NCI-H82 treated with DMSO at 0.1 percent for 48 hours (cell line): ENCODE results near the gene IAH1.
"Not testable (repeated sequence)": the region's sequence is repeated elsewhere in the genome, so short reads cannot be mapped to it uniquely, and the experiment has no call there.

Experiments used
- DNase-seq: peaks from one replicate; lab custom pipeline; 2025; ENCODE audit not compliant: unreplicated experiment; lab: John Stamatoyannopoulos, UW

Gene IAH1

DNA sequence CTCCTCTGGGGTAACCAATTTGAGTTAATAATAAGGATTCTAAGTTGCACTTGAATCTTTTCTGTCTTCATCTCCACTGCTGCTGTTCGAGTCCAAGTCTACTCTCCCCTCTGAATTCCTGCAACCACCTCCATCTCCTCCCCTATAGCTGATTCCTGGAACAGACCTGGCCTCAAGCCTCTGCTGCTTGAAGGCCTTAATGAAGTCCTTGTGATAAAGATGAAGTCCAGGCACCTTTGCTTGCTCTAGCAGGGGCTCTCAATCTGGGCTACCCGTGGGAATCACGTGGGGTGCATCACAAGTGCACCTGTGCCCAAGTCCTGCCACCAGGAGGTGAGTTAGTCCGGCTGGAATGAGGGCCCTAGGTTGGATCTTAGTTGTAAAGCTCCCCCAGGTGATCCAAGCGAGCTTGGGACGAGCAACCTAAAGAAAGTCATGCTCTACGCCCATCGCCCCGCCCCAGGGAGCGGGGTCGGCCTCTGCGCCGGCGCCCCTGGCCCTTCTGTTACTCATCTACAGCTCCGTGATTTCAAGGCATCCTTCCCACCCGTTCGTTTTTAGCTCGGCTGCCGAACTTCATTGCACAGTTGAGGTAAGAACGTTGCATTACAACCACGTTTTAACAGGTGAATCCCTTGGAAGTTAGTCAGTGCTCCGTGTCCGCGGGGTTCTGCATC lies 905 bp upstream of the IAH1 start:
- no peak for DNase-seq

DNA sequence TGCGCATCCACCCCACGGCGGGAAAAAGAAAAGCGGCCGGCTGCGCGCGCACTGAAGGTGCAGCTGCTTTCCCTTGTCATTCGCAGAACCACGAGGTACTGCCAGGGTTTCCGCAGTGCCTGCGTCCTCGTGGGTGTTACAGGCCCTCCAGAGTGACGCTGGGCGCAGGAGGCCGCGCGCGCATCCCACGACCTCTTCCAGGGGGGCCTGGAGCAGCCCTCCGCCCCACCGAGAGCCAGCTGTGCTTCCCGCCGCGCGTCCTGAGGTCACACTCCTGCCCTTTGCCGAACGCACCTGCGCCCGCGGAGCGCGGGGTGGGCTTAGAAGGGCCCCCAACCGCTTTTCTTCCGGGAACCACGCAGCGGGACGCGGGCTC lies 378 bp upstream of the IAH1 start:
- no peak for DNase-seq

- no peak for DNase-seq
Measured at GRCh38 chr2:9477914-9478313, 3.6 kb downstream of the IAH1 start.

- DNase-seq = no peak
Measured at GRCh38 chr2:9478526-9478925, 4.2 kb downstream of the IAH1 start.

- no peak for DNase-seq
Measured at GRCh38 chr2:9480157-9480556, 5.8 kb downstream of the IAH1 start.

DNA sequence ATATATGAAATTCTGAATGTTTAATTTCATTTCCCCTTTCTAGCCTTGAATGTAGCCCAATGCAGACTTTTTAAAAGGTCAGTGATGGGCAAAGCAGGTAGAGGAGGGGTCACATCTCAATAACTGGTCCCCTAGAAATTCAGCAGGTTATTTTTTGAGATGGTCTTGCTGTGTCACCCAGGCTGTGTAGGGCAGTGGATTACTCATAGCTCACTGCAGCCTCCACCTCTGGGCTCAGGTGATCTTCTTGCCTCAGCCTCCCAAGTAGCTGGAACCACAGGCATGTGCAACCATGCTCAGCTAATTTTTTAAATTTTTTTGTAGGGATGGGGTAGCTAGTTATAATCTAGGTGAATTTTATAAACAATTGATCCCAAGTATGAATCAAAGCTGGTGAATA lies 8.8 kb downstream of the IAH1 start:
- no peak for DNase-seq

DNA sequence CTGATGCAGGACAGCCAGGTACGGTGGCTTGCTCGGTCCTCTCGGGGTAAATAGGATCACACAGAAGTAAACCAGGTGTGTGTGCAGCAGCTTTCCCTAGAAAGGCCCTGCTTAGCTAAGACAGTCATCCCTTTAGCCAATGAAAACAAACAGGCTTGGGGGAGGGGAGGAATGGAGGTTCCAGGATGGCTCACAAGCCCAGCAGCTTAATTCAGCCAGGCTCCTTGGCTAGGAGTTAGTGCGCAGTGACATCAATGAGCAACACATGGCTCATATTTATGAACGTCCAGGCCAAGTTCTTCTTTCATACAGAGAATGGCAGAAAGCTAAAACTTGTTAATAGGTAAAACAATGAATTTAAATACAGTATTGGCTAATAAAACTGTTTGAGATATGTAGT lies 10.2 kb downstream of the IAH1 start:
- no peak for DNase-seq

DNA sequence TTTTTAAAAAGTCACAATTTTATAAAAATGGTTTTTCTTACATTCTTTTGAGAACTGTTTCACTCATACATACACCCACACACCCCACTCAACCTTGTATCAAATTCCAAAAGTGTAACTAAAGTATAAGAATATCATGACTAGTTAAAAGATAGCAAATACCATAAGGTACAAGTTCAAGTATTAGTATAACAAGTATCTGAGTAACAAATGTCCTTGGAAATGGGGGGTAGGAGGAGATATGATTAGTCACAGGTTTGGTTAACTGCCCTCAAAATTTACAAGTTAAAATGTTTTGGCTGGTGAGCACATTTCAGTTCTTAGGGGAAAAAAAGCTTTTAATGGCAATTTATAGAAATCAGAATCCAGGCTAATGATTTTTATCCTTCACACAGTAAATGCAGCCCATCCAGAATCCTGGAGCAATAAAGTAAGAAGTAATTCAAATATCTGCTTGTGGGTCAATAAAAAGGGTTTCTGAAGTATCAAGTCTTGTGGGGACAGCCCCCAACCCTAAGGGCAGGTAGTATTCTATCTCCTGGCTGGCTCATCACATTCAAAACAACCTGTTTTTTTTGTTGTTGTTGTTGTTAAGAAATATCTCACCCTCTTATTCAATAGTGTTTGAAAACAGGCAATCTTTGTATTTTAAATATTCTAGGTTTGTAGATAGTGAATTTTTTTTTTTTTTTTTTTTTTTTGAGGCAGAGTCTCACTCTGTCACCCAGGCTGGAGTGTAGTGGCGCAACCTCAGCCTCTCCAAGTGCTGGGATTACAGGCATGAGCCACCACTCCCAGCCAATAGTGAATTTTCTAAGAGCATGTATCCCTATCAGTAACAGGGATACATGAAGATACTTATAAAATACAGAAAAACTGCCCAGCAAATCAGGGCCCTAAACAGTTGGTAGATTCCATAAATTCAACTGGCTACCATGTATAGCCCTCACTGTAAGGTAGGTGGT lies 14.5 kb downstream of the IAH1 start:
- DNase-seq = no peak

- DNase-seq = no peak
Measured at GRCh38 chr2:9490789-9491188, 16.4 kb downstream of the IAH1 start.

- no peak for DNase-seq
Measured at GRCh38 chr2:9492927-9493326, 18.6 kb downstream of the IAH1 start.

DNA sequence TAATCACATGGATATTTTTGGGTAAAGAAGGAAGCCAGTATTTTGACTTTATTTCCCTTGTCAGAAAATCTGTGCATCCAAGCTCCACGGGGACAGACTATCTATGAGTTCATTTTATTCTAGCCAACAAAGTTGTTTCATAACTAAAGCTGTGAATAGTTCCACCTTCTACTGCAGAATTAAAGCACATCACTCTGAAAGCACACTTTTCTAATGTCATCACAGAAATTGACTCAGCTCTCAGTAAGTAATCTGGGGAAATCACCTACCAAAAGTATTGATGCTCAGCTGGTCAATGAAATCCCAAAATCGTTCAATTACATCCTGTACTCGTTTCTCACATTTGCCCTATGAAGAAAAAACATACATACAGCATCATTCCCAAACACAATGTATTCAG lies 19.1 kb downstream of the IAH1 start:
- no peak for DNase-seq

- DNase-seq = no peak
Measured at GRCh38 chr2:9494081-9494480, 19.7 kb downstream of the IAH1 start.

DNA sequence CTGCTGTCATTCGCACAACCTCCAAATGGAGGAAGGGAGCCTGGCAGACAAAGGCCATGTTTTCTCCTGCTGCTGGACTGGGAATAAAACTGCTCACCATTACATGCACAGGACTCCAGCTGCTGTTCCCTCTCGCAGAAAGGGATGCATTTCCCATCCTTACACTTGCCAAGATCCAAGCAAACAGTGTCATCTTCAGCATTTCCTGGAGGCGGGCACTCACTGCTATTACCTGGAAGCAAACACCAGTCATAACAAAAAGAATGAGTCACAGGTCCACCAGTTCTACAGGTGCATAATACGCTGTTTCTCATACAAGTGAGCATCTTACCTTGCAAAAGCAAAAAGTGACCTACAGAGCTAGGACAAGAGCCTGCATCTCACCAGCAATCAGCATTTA lies 22.7 kb downstream of the IAH1 start:
- no peak for DNase-seq

DNA sequence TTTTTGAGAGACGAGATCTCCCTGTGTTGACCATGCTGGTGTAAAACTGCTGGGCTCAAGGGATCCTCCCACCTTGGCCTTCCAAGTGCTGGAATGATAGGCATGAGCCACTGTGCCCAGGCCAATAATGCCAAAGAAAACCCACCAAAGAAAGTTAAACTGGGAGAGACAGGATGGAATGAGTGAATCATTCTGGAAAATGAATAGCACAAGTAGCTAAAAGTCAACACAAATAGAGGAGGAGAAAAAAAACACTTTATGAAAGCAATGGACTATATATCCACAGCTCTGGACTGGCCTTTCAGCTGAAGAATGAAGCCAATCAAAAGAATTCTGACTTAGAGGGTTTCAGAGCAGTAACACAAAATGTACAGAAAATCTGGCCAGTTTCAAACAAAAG lies 23.9 kb downstream of the IAH1 start:
- no peak for DNase-seq

DNA sequence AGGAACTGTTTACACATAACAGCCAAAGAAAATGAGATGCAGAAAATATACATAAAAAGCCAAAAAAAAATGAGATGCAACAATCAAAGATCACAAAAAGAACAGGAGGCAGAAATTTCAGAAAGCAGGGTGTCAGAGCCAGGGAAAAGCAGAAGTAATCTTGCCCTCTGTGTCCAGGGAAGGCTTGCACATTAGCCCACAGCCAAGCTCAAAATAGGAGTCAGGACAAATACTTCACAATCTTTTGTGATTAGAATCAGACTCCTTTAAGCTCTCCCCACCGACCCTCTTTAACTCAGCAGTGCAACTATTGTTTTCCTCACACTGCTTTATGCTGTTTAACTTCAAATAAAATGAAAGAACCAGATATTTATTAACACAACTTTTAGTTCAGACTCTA lies 34.6 kb downstream of the IAH1 start:
- DNase-seq = no peak

- not testable (repeated sequence) for DNase-seq
Measured at GRCh38 chr2:9513946-9514345, 39.6 kb downstream of the IAH1 start.

DNA sequence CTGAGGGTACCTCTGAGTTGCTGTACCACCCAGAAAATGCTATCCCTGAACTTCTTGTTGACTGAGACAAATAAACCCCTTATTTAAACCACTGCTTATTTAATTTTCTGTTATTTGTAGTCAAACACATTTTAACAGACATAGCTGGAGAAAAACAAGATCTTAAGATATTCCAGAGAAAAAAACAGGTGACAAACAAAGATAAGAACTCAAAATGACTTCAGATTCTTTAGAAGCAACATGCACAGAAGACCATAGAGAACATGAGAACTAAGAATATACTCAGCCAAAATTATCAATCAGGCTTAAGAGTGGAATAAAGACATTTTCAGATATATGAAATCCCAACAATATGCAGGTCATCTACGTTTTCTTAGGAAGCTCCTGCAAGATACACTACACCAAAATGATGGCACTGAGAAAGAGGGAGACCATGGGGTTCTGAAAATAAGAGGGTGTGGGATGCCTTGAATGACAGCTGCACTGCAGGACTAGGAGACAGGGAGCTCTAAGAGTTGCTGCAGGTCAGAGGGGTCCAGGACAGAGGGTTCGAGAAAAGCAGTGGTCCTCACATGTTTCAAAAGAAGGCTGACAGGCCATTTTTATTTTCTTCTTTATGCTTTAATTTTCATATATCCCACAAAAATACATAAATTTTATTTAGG lies 42.9 kb downstream of the IAH1 start:
- DNase-seq = no peak

GRCh38 chr2:9518163-9518562 lies 43.8 kb downstream of the IAH1 start:
- DNase-seq = no peak

- no peak for DNase-seq
Measured at GRCh38 chr2:9518780-9519179, 44.4 kb downstream of the IAH1 start.

- peak; percentile 26 for DNase-seq
Measured at GRCh38 chr2:9519250-9519649, 44.9 kb downstream of the IAH1 start.

GRCh38 chr2:9524291-9524690 lies 49.9 kb downstream of the IAH1 start:
- no peak for DNase-seq

DNA sequence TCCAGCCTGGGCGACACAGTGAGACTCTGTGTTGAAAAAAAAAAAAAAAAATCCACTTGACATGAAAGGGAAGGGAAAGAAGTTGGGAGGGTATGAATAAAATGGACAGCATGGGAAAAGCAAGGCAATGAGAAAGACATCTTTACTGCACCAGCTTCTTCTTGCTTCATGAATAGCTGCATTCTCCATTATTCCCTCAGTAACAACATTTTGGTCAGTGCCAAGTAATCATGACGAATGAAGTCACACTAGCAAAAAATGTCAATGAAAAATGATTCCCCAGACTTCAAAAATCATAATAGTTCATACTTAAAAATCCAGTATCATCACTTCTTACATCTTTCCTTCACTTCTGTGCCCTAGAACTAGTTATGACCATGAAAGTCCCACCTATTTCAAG lies 50.9 kb downstream of the IAH1 start:
- no peak for DNase-seq
